OCI-LY3 (cell line): ENCODE data around the gene SLC35A3.

ENCODE experiments used
- H2AFZ ChIP-seq: fragments of 200-600, 300-600 bp; shearing (Covaris generic); 2 replicates; pipeline ENCODE4 v1.6.0; 2014; ENCODE audit warnings: antibody characterized with exemption, low read depth, low read length
- H3K27ac ChIP-seq: fragments of 200-600, 300-600 bp; sonication (generic); 2 replicates; pipeline ENCODE4 v1.5.1; 2014; ENCODE audit warnings: mild to moderate bottlenecking, low read length, moderate library complexity, mixed read lengths
- H3K27me3 ChIP-seq: fragments of 200-600, 300-600 bp; sonication (generic); 2 replicates; pipeline ENCODE4 v1.6.1; 2014; ENCODE audit warnings: low read depth, low read length, mixed read lengths
- H3K36me3 ChIP-seq: fragments of 200-600, 300-600 bp; sonication (generic); replicated peaks from 2 replicates; pipeline ENCODE3; 2014; ENCODE audit warnings: low read depth, low read length, mixed read lengths
- H3K4me1 ChIP-seq: fragments of 300-600, 200-600 bp; sonication (generic); 2 replicates; pipeline ENCODE4 v1.6.1; 2014; ENCODE audit warnings: low read length, mixed read lengths
- H3K4me2 ChIP-seq: fragments of 200-600, 300-600 bp; sonication (generic); 2 replicates; pipeline ENCODE4 v1.6.1; 2014; ENCODE audit warnings: low read length, mixed read lengths
- H3K4me3 ChIP-seq: fragments of 300-600, 200-600 bp; sonication (generic); 2 replicates; pipeline ENCODE4 v1.5.1; 2014; ENCODE audit warnings: antibody characterized with exemption, mild to moderate bottlenecking, low read length, moderate library complexity
- H3K79me2 ChIP-seq: fragments of 300-600, 200-600 bp; shearing (Covaris generic); 2 replicates; pipeline ENCODE4 v1.6.1; 2014; ENCODE audit warnings: mild to moderate bottlenecking, low read length, mixed read lengths
- H3K9ac ChIP-seq: fragments of 300-600, 200-600 bp; shearing (Covaris generic); 2 replicates; pipeline ENCODE4 v1.6.0; 2014; ENCODE audit warnings: mild to moderate bottlenecking, low read length, moderate library complexity
- H3K9me3 ChIP-seq: fragments of 200-600, 300-600 bp; shearing (Covaris generic); 2 replicates; pipeline ENCODE4 v1.6.1; 2014; ENCODE audit warnings: low read length, mixed read lengths; ENCODE audit not compliant: insufficient read depth
- H4K20me1 ChIP-seq: fragments of 200-600, 300-600 bp; sonication (generic); 2 replicates; pipeline ENCODE4 v1.6.1; 2016; ENCODE audit warnings: low read length, mixed read lengths; ENCODE audit not compliant: insufficient read depth
- EZH2phosphoT487 ChIP-seq: fragments of 200-600 bp; shearing (Covaris generic); IDR thresholded peaks from 2 replicates; pipeline ENCODE4 v1.6.1; 2018; ENCODE audit warnings: antibody characterized with exemption, mixed run types, low read depth
- TF ChIP-seq, protein P1 (sequence below): fragments of 200-600, 300-600 bp; sonication (generic); IDR thresholded peaks from 2 replicates; pipeline ENCODE4 v1.5.1; 2014; ENCODE audit warnings: antibody characterized with exemption, low read length, low read depth

SLC35A3 gene

GRCh38 chr1:99993468-99993845 is 23.7 kb downstream of the SLC35A3 start:
- H3K27me3 ChIP-seq, result no peaks in the 10 kb centered on the region
- H3K27ac ChIP-seq, result no peak overlapping the region
- no peaks in the 10 kb centered on the region for H3K79me2 ChIP-seq
- H2AFZ ChIP-seq, result no peak overlapping the region
- H3K9me3 ChIP-seq, result no peaks in the 10 kb centered on the region
- no peak for TF ChIP-seq EZH2phosphoT487
- TF ChIP-seq, protein P1, sequence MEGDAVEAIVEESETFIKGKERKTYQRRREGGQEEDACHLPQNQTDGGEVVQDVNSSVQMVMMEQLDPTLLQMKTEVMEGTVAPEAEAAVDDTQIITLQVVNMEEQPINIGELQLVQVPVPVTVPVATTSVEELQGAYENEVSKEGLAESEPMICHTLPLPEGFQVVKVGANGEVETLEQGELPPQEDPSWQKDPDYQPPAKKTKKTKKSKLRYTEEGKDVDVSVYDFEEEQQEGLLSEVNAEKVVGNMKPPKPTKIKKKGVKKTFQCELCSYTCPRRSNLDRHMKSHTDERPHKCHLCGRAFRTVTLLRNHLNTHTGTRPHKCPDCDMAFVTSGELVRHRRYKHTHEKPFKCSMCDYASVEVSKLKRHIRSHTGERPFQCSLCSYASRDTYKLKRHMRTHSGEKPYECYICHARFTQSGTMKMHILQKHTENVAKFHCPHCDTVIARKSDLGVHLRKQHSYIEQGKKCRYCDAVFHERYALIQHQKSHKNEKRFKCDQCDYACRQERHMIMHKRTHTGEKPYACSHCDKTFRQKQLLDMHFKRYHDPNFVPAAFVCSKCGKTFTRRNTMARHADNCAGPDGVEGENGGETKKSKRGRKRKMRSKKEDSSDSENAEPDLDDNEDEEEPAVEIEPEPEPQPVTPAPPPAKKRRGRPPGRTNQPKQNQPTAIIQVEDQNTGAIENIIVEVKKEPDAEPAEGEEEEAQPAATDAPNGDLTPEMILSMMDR, result no peak
- H3K4me3 ChIP-seq, result no peak overlapping the region
- peaks cover 9% of the 10 kb centered on the region for H3K36me3 ChIP-seq
- H3K9ac ChIP-seq, result no peak overlapping the region
- H3K4me1 ChIP-seq, result no peaks in the 10 kb centered on the region
- no peak overlapping the region for H3K4me2 ChIP-seq
- H4K20me1 ChIP-seq, result no peaks in the 10 kb centered on the region

GRCh38 chr1:99994496-99994895 is 24.7 kb downstream of the SLC35A3 start:
- Histone ChIP-seq H3K9ac (no peak overlapping the region), H3K79me2 (no peaks in the 10 kb centered on the region), H3K27me3 (no peaks in the 10 kb centered on the region), H3K36me3 (peaks cover 9% of the 10 kb centered on the region), H3K4me3 (no peak overlapping the region), H3K4me2 (no peak overlapping the region), H3K4me1 (no peaks in the 10 kb centered on the region), H3K27ac (no peak overlapping the region), H3K9me3 (no peaks in the 10 kb centered on the region), H2AFZ (no peak overlapping the region), H4K20me1 (no peaks in the 10 kb centered on the region)
- TF ChIP-seq EZH2phosphoT487, result no peak
- TF ChIP-seq, protein P1, result no peak

- H3K27ac ChIP-seq, result no peak overlapping the region
- no peak overlapping the region for H3K4me2 ChIP-seq
- no peak overlapping the region for H2AFZ ChIP-seq
- H3K9ac ChIP-seq, result no peak overlapping the region
- no peaks in the 10 kb centered on the region for H3K27me3 ChIP-seq
- TF ChIP-seq EZH2phosphoT487, result no peak
- TF ChIP-seq, protein P1, result no peak
- no peaks in the 10 kb centered on the region for H3K79me2 ChIP-seq
- H4K20me1 ChIP-seq, result no peaks in the 10 kb centered on the region
- H3K9me3 ChIP-seq, result no peaks in the 10 kb centered on the region
- no peaks in the 10 kb centered on the region for H3K4me1 ChIP-seq
- peaks cover 8% of the 10 kb centered on the region for H3K36me3 ChIP-seq
- H3K4me3 ChIP-seq, result no peak overlapping the region
Measured at GRCh38 chr1:99996951-99997350, 27.2 kb downstream of the SLC35A3 start.

DNA sequence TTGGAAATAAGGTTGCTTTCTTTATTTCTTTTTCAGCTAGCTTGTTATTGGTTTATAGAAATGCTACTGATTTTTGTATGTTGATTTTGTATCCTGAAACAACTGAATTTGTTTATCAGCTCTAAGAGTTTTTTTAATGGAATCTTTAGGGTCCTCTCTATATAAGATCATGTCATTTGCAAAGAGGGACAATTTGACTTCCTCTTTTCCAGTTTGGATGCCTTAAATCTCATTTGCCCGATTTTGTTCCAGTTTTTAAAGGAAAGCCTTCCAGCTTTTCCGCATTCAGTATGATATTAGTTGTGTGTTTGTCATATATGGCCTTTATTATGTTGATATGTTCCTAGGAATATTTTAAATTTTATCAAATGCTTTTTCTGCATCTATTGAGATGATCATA is 31.7 kb downstream of the SLC35A3 start:
- TF ChIP-seq, protein P1, result no peak
- no peak for TF ChIP-seq EZH2phosphoT487
- no peaks in the 10 kb centered on the region for H3K4me1 ChIP-seq
- H3K36me3 ChIP-seq, result peaks cover 8% of the 10 kb centered on the region
- no peak overlapping the region for H3K27ac ChIP-seq
- no peaks in the 10 kb centered on the region; the same call in 1 of the 2 replicates for H3K79me2 ChIP-seq
- H4K20me1 ChIP-seq, result no peaks in the 10 kb centered on the region
- H3K4me2 ChIP-seq, result no peak overlapping the region
- H2AFZ ChIP-seq, result no peak overlapping the region
- H3K27me3 ChIP-seq, result no peaks in the 10 kb centered on the region
- H3K9ac ChIP-seq, result no peak overlapping the region
- H3K9me3 ChIP-seq, result peaks cover 5% of the 10 kb centered on the region; the same call in 1 of the 2 replicates
- no peak overlapping the region for H3K4me3 ChIP-seq
